Mammary microvascular endothelial cell (primary cell): Measurements from ENCODE around the gene ZBTB7B. TPM values are rescaled to one million over a fixed set of nuclear protein-coding genes. Genes with fewer than 3 reads are reported as not detected.

Experiments
- total RNA-seq: library from RNA; depleted of rRNA; stranded (reverse); fragments of >200 nt; gene quantifications from 2 replicates; pipeline ENCODE4 v1.2.3, GENCODE V29; 2015

ZBTB7B gene
- 14.7 and 15.7 TPM in 2 replicates for total RNA-seq

GRCh38 chr1:155002464-155003226, at the start of gene ZBTB7B:
Gene ZBTB7B (plus strand): TSS chr1:155002802. CDS start chr1:155014661, 11,859 bp downstream.

GRCh38 chr1:154955718-154956543, 46.7 kb upstream of the ZBTB7B start, which contains the start of gene PBXIP1:
Gene PBXIP1 (minus strand): TSS chr1:154956099. CDS start chr1:154953721, 2,378 bp downstream.

GRCh38 chr1:154961207-154962155, 41.1 kb upstream of the ZBTB7B start, which contains the start of gene PYGO2:
Gene PYGO2 (minus strand): TSS chr1:154961782. CDS start chr1:154961576, 206 bp downstream.

GRCh38 chr1:154970631-154971340, 31.8 kb upstream of the ZBTB7B start, which contains the start of gene SHC1:
Gene SHC1 (minus strand): TSS chr1:154970747. CDS start chr1:154970526, 221 bp downstream.

GRCh38 chr1:154974102-154974807, 28.3 kb upstream of the ZBTB7B start, which contains the start of gene CKS1B:
Gene CKS1B (plus strand): TSS chr1:154974681. CDS start chr1:154974746, 65 bp downstream.

GRCh38 chr1:154982897-154983648, 19.5 kb upstream of the ZBTB7B start, which contains the start of gene FLAD1:
Gene FLAD1 (plus strand): TSS chr1:154983344. CDS start chr1:154983695, 351 bp downstream.

GRCh38 chr1:154993572-154994268, 8.9 kb upstream of the ZBTB7B start, which contains the start of gene LENEP:
Gene LENEP (plus strand): TSS chr1:154993586. CDS start chr1:154993608, 22 bp downstream.

GRCh38 chr1:155033524-155033923, 30.9 kb downstream of the ZBTB7B start, which contains the start of the genes DCST1 and DCST2:
Gene DCST1 (plus strand): TSS chr1:155033824. CDS start chr1:155034037, 213 bp downstream.
Gene DCST2 (minus strand): TSS chr1:155033781. CDS start chr1:155033701, 80 bp downstream.

GRCh38 chr1:155050560-155051341, 48.1 kb downstream of the ZBTB7B start, which contains the start of gene ADAM15:
Gene ADAM15 (plus strand): TSS chr1:155051316. CDS start chr1:155051387, 71 bp downstream.

GRCh38 chr1:155063550-155064110, 61.0 kb downstream of the ZBTB7B start, which contains the start of gene EFNA4:
Gene EFNA4 (plus strand): TSS chr1:155063740. CDS start chr1:155063824, 84 bp downstream.

Other genes with a start within 250 kb of the ZBTB7B start
- gene KCNN3, start 132.5 kb upstream of the ZBTB7B start, total RNA-seq: 0.40 and 0.64 TPM in 2 replicates
- gene PMVK, start 66.1 kb upstream of the ZBTB7B start, total RNA-seq: 11.4 and 13.8 TPM in 2 replicates
- gene PBXIP1, start 46.7 kb upstream of the ZBTB7B start, total RNA-seq: 41.0 and 47.8 TPM in 2 replicates
- gene PYGO2, start 41.0 kb upstream of the ZBTB7B start, total RNA-seq: 13.3 and 13.9 TPM in 2 replicates
- gene SHC1, start 32.1 kb upstream of the ZBTB7B start, total RNA-seq: 224 and 240 TPM in 2 replicates
- gene CKS1B, start 28.1 kb upstream of the ZBTB7B start, total RNA-seq: 186 and 213 TPM in 2 replicates
- 27.8 and 32.6 TPM in 2 replicates for gene FLAD1, start 19.5 kb upstream of the ZBTB7B start, total RNA-seq
- gene LENEP, start 9.2 kb upstream of the ZBTB7B start, total RNA-seq: not detected in 2 replicates
- not detected in 2 replicates for gene DCST2, start 31.0 kb downstream of the ZBTB7B start, total RNA-seq
- not detected in 2 replicates for gene DCST1, start 31.0 kb downstream of the ZBTB7B start, total RNA-seq
- 763 and 804 TPM in 2 replicates for gene ADAM15, start 48.5 kb downstream of the ZBTB7B start, total RNA-seq
- gene EFNA4, start 60.9 kb downstream of the ZBTB7B start, total RNA-seq: 7.9 and 9.4 TPM in 2 replicates
- 0.64 and 0.80 TPM in 2 replicates for gene EFNA3, start 76.0 kb downstream of the ZBTB7B start, total RNA-seq
- gene EFNA1, start 125.1 kb downstream of the ZBTB7B start, total RNA-seq: 30.8 and 33.2 TPM in 2 replicates
- gene SLC50A1, start 133.1 kb downstream of the ZBTB7B start, total RNA-seq: 35.6 and 39.2 TPM in 2 replicates
- gene DPM3, start 137.7 kb downstream of the ZBTB7B start, total RNA-seq: 98.3 and 118 TPM in 2 replicates
- 160 and 168 TPM in 2 replicates for gene KRTCAP2, start 170.5 kb downstream of the ZBTB7B start, total RNA-seq
- gene TRIM46, start 171.0 kb downstream of the ZBTB7B start, total RNA-seq: 1.4 and 2.7 TPM in 2 replicates
- gene THBS3, start 205.1 kb downstream of the ZBTB7B start, total RNA-seq: 2.7 and 4.0 TPM in 2 replicates
- 74.1 and 76.9 TPM in 2 replicates for gene MTX1, start 205.9 kb downstream of the ZBTB7B start, total RNA-seq